GM12801 (cell line): Measurements from ENCODE around the gene GNL3L.

Experiments
- TF ChIP-seq, protein P1 (sequence below): IDR thresholded peaks from one replicate; pipeline ENCODE4 v1.5.1; 2011; ENCODE audit warnings: control low read depth; ENCODE audit not compliant: insufficient read length; ENCODE audit errors: extremely low read depth

Gene GNL3L

DNA sequence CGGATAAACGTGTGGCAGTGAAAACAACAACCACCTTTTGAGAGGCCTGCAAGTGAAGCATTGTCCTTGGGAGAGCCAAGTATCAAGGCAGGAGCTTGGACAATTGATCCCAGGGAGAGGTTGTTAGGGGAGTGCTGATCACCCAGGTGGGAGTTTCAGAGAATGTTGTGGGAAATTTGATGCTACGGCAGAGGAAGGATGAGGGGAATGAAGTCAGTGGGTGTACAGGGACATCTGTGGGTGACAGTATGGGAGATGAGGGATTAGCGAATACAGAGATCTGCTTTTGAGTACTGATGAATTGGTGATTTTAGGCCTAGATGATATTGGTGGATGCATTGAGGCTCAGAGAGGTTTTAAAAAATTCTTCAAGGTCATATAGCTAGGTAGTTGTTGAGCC, 4.3 kb downstream of the GNL3L start:
- TF ChIP-seq, protein P1, sequence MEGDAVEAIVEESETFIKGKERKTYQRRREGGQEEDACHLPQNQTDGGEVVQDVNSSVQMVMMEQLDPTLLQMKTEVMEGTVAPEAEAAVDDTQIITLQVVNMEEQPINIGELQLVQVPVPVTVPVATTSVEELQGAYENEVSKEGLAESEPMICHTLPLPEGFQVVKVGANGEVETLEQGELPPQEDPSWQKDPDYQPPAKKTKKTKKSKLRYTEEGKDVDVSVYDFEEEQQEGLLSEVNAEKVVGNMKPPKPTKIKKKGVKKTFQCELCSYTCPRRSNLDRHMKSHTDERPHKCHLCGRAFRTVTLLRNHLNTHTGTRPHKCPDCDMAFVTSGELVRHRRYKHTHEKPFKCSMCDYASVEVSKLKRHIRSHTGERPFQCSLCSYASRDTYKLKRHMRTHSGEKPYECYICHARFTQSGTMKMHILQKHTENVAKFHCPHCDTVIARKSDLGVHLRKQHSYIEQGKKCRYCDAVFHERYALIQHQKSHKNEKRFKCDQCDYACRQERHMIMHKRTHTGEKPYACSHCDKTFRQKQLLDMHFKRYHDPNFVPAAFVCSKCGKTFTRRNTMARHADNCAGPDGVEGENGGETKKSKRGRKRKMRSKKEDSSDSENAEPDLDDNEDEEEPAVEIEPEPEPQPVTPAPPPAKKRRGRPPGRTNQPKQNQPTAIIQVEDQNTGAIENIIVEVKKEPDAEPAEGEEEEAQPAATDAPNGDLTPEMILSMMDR: no peak

- TF ChIP-seq, protein P1: no peak
Measured at GRCh38 chrX:54540289-54540688, 10.3 kb downstream of the GNL3L start.

GRCh38 chrX:54550821-54551220, 20.8 kb downstream of the GNL3L start:
- TF ChIP-seq, protein P1: no peak

DNA sequence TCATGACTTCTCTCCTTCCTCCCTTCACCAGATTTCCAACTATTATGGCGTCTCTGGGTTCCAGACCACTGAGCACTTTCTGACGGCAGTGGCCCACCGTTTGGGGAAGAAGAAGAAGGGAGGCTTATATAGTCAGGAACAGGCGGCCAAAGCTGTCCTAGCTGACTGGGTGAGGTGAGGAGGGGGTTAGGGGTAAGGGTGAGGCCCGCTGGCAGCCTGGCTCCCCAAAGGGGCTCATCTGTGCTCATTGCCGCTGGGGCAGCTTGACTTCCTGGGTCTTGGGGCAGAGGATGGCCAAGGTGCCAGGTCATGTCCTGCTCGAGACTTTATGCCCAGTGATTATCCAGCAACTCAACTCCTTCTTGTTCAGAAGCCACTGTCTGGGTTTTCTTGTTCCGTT, 21.8 kb downstream of the GNL3L start:
- TF ChIP-seq, protein P1: no peak

- TF ChIP-seq, protein P1: no peak
Measured at GRCh38 chrX:54560411-54560810, 30.4 kb downstream of the GNL3L start.

- TF ChIP-seq, protein P1: no peak
Measured at GRCh38 chrX:54561622-54562021, 31.6 kb downstream of the GNL3L start.

DNA sequence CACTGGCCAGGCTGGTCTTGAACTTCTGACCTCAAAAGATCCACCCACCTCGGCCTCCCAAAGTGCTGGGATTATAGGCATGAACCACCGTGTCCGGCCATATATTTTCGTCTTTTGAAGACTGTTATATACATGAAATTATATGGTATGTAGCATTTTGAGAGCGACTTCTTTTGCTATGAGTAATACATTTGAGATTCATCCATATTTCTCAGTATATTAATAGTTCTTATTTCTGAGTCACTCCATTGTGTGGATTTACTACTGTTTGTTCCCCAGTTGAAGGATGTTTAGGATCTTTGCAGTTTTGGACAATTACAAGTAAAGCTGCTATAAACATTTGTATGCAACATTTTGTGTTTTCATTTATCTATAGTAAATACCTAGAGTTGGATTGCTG, 34.9 kb downstream of the GNL3L start:
- TF ChIP-seq, protein P1: no peak

GRCh38 chrX:54570332-54570731, 40.3 kb downstream of the GNL3L start:
- TF ChIP-seq, protein P1: no peak
